Lung (tissue), 12 donors: ENCODE data around the gene RPL10A. TPM values are rescaled to one million over a fixed set of nuclear protein-coding genes. Genes with fewer than 3 reads are reported as not detected.

Source experiments
- ATAC-seq: fragments of 200-7000 bp; cut with Tn5 transposase; one replicate; pipeline ENCODE4 v1.9.1; 2020; ENCODE audit warnings: moderate number of reproducible peaks; ENCODE audit not compliant: insufficient read depth, low FRiP score
- DNase-seq, 3 donors: peaks; one replicate each; pipeline ENCODE4 v3.0.0-alpha.2; 2013 to 2017
- H3K27ac ChIP-seq, 2 donors: one replicate each; pipeline ENCODE4 v1.5.1; 2013; ENCODE audit warnings: mild to moderate bottlenecking in 2 of 2, moderate library complexity in 2 of 2, control low read depth in 1 of 2, inconsistent platforms in 1 of 2, low read depth in 1 of 2, low read length in 1 of 2
- H3K27me3 ChIP-seq, 3 donors: one replicate each; pipeline ENCODE4 v1.5.1; 2013; ENCODE audit warnings: low read length in 2 of 3; ENCODE audit not compliant: control insufficient read depth in 3 of 3, insufficient read depth in 3 of 3
- H3K36me3 ChIP-seq, 4 donors: one replicate each; pipeline ENCODE4 v1.5.1; 2013; ENCODE audit warnings: low read length in 4 of 4, mild to moderate bottlenecking in 1 of 4, moderate library complexity in 1 of 4; ENCODE audit not compliant: control insufficient read depth in 4 of 4, insufficient read depth in 4 of 4
- H3K4me1 ChIP-seq, 5 donors: one replicate each; pipeline ENCODE4 v1.5.1; 2013; ENCODE audit warnings: low read length in 5 of 5, mild to moderate bottlenecking in 2 of 5, moderate library complexity in 1 of 5; ENCODE audit not compliant: control insufficient read depth in 5 of 5, insufficient read depth in 5 of 5
- H3K4me3 ChIP-seq: one replicate; pipeline ENCODE4 v1.5.1; 2013; ENCODE audit warnings: mild to moderate bottlenecking, control low read depth, moderate library complexity
- H3K9ac ChIP-seq, 2 donors: one replicate each; pipeline ENCODE4 v1.5.1; 2013; ENCODE audit warnings: low read length in 2 of 2, control low read depth in 1 of 2; ENCODE audit not compliant: insufficient read depth in 1 of 2
- H3K9me3 ChIP-seq, 4 donors: one replicate each; pipeline ENCODE4 v1.5.1; 2013; ENCODE audit warnings: low read length in 3 of 4, mild to moderate bottlenecking in 1 of 4, moderate library complexity in 1 of 4; ENCODE audit not compliant: control insufficient read depth in 4 of 4, insufficient read depth in 3 of 4
- WGBS, 2 donors: extraction: QIAGEN DNeasy Blood & Tissue Kit; methylation state at CpG; one replicate each; pipeline ENCODE4 v1.1.7; 2013; 5-methylcytosine and 5-hydroxymethylcytosine counted together
- polyA plus RNA-seq, 2 donors: library from polyadenylated mRNA; stranded (reverse); fragments of 200-250 nt; gene quantifications; one replicate each; pipeline ENCODE4 v1.2.1, GENCODE V29; 2013
- total RNA-seq, 2 donors: library from RNA; depleted of rRNA in 1 of 2; stranded (reverse); fragments of >200 nt in 1 of 2; gene quantifications; one replicate each; pipeline ENCODE4 v1.2.1, GENCODE V29; 2014 to 2021
- TF ChIP-seq, protein P1 (sequence below): IDR thresholded peaks from 2 replicates; pipeline ENCODE4 v1.5.1; 2012; ENCODE audit warnings: mild to moderate bottlenecking; ENCODE audit errors: control extremely low read depth, extremely low read depth
- donor health status: control.
- donor health status: control.
- donor health status: Bipolar disorder and iron deficiency.
- donor health status: healthy.
- donor health status: DM: yes; HTN: yes; CAD: no.

The RPL10A gene
- total and polyA plus RNA-seq, 4 donors, result 986 to 1,885 (median 1,426) TPM

DNA sequence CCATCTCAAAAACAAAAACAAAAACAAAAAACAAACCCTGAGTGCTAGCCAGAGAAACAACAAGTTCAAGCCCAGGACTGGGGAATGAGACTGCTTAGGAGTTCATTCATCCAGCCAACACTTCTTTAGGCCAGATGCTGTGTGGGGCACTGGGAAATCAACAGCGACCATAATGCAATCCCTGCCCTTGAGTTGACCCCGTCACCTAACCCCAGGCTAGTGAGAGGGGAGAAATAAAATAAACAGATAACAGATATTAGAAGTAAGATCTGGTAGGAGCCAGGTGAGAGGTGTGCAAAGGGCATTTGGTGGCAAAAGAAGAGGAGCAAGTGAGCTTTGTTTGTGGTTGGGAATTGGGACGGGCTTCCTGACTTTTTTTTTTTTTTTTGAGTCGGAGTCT, 4.9 kb upstream of the RPL10A start:
- Histone ChIP-seq H3K9me3 (no peaks in the 10 kb centered on the region), H3K4me1 (peaks cover 0 to under 1% (median 0%) of the 10 kb centered on the region in 5 donors)
- TF ChIP-seq, protein P1, sequence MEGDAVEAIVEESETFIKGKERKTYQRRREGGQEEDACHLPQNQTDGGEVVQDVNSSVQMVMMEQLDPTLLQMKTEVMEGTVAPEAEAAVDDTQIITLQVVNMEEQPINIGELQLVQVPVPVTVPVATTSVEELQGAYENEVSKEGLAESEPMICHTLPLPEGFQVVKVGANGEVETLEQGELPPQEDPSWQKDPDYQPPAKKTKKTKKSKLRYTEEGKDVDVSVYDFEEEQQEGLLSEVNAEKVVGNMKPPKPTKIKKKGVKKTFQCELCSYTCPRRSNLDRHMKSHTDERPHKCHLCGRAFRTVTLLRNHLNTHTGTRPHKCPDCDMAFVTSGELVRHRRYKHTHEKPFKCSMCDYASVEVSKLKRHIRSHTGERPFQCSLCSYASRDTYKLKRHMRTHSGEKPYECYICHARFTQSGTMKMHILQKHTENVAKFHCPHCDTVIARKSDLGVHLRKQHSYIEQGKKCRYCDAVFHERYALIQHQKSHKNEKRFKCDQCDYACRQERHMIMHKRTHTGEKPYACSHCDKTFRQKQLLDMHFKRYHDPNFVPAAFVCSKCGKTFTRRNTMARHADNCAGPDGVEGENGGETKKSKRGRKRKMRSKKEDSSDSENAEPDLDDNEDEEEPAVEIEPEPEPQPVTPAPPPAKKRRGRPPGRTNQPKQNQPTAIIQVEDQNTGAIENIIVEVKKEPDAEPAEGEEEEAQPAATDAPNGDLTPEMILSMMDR, result no peak

DNA sequence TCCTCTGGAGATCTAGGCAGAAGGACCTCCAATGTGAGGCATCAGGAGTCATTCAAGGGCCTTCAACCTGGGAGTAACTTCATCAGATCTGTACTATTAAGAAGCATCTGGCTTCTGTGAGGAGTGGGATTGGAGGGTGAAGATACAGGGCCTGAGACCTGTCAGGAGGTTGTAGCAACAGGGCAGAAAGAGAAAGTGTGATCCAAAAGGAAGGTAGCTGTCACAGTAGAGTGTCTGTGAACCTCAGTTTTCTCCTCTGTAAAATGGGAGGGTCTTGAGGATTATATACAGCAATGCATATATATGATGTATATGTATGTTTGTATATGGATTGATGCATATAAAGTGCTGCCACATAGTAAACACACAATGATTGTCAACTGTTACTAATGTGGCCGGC, 2.6 kb upstream of the RPL10A start:
- Histone ChIP-seq H3K36me3 (peaks cover 0 to 36% (median 10%) of the 10 kb centered on the region in 4 donors), H3K27ac (no peak overlapping the region), H3K4me3 (no peak overlapping the region), H3K4me1 (peaks cover 0 to 15% (median 9%) of the 10 kb centered on the region in 5 donors), H3K27me3 (no peaks in the 10 kb centered on the region), H3K9ac (no peak overlapping the region), H3K9me3 (no peaks in the 10 kb centered on the region)
- TF ChIP-seq, protein P1, result no peak
- no peak for ATAC-seq
- DNase-seq, result no peak
- 95 to 98% methylated on average over 1 of the region's 1 CpG for WGBS, 2 donors

More for the DNA sequence above, 4.9 kb upstream of the RPL10A start:
- ATAC-seq, result no peak
- DNase-seq, result no peak
- no peak overlapping the region for H3K27ac ChIP-seq
- H3K36me3 ChIP-seq, result peaks cover 0 to 24% (median 14%) of the 10 kb centered on the region in 4 donors
- 89 to 95% methylated on average over 4 of the region's 4 CpGs for WGBS, 2 donors
- no peak overlapping the region for H3K4me3 ChIP-seq
- no peak overlapping the region for H3K9ac ChIP-seq
- H3K27me3 ChIP-seq, result no peaks in the 10 kb centered on the region

DNA sequence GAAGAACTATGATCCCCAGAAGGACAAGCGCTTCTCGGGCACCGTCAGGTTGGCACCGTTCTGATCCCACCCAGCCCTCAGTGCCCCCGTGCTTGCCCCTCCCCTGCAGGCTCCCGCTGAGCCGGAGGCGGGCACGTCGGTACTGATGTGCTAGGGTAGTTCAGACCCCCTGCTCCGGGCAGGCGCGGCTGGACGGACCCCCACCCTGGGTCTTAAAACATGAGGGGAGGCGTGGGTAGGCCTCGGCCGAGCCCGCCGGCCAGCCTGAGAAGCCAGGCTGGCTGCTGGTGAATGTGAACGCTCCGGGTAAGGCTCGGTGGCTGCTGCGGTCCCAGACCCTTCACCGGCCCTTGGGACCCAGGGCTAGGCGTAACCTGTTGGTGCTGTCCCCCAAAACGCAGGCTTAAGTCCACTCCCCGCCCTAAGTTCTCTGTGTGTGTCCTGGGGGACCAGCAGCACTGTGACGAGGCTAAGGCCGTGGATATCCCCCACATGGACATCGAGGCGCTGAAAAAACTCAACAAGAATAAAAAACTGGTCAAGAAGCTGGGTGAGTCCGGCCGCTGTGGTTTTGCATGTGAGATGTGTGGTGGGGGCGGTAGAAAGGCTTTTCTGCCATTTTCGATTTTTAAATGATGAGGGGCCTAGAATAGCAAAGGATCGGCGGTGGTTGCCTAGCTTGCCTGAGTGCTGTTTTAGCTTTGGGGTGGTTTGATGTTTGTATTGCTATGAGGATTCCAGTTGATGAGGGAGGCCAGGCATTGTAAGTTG, 964 bp downstream of the RPL10A start:
- Histone ChIP-seq H3K27me3 (no peaks in the 10 kb centered on the region), H3K9ac (peak overlapping the region; percentile 85 to 91), H3K4me1 (peaks cover 0 to 16% (median 9%) of the 10 kb centered on the region in 5 donors), H3K4me3 (peak overlapping the region; percentile 86), H3K27ac (peak overlapping the region; percentile 71 to 94), H3K9me3 (no peaks in the 10 kb centered on the region), H3K36me3 (peaks cover 0 to 43% (median 21%) of the 10 kb centered on the region in 4 donors)
- no peak for DNase-seq
- no peak for ATAC-seq
- TF ChIP-seq, protein P1, result no peak
- WGBS, 2 donors, result 5 to 9% methylated on average over 31 to 37 of the region's 37 CpGs
